ENCODE results near the gene RALGAPA2. TPM values are rescaled to one million over a fixed set of nuclear protein-coding genes. Genes with fewer than 3 reads are reported as not detected.

RALGAPA2 gene
- total RNA-seq, 4 donors from 2014 or later, result 20.1 to 27.7 (median 23.0) TPM

- WGBS, result 24% methylated on average over 9 of the region's 19 CpGs
- Histone ChIP-seq H3K27ac (replicated peaks in 1 of 4) (no peak overlapping the region), H3K4me3 (peak overlapping the region in 3 of 4 donors; percentile 19 to 29 (median 25)), H3K27me3 (no peaks in the 10 kb centered on the region), H3K36me3 (peaks cover 0 to 16% (median 8%) of the 10 kb centered on the region in 4 donors), H3K9me3 (no peaks in the 10 kb centered on the region), H3K4me1 (peaks cover 22 to 34% (median 29%) of the 10 kb centered on the region in 4 donors)
- intact Hi-C loops (cut with DNase I), result no loop called here
- no peak for DNase-seq (ENCODE audit: extremely low spot score)
- TF ChIP-seq, protein P1, sequence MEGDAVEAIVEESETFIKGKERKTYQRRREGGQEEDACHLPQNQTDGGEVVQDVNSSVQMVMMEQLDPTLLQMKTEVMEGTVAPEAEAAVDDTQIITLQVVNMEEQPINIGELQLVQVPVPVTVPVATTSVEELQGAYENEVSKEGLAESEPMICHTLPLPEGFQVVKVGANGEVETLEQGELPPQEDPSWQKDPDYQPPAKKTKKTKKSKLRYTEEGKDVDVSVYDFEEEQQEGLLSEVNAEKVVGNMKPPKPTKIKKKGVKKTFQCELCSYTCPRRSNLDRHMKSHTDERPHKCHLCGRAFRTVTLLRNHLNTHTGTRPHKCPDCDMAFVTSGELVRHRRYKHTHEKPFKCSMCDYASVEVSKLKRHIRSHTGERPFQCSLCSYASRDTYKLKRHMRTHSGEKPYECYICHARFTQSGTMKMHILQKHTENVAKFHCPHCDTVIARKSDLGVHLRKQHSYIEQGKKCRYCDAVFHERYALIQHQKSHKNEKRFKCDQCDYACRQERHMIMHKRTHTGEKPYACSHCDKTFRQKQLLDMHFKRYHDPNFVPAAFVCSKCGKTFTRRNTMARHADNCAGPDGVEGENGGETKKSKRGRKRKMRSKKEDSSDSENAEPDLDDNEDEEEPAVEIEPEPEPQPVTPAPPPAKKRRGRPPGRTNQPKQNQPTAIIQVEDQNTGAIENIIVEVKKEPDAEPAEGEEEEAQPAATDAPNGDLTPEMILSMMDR (IDR thresholded peaks at IDR 0.05), result no peak
- TF ChIP-seq POLR2A (IDR thresholded peaks at IDR 0.05; ENCODE audit: low read depth) (no peak), EP300 (IDR thresholded peaks at IDR 0.05) (no peak), POLR2AphosphoS5 (IDR thresholded peaks at IDR 0.05) (no peak)
These were observed 260.2 kb downstream of the RALGAPA2 start for GRCh38 chr20:20452254-20452676.

GRCh38 chr20:20450521-20450920 is 261.9 kb downstream of the RALGAPA2 start:
- H3K4me3 ChIP-seq, result no peak overlapping the region
- intact Hi-C loops (cut with DNase I), result no loop called here
- H3K36me3 ChIP-seq, result peaks cover 0 to 14% (median 5%) of the 10 kb centered on the region in 4 donors
- no peaks in the 10 kb centered on the region for H3K27me3 ChIP-seq
- DNase-seq (ENCODE audit: extremely low spot score), result no peak
- no peaks in the 10 kb centered on the region for H3K9me3 ChIP-seq
- 20% methylated on average over 2 of the region's 5 CpGs for WGBS
- no peak for TF ChIP-seq POLR2AphosphoS5 (IDR thresholded peaks at IDR 0.05)
- no peak for TF ChIP-seq POLR2A (IDR thresholded peaks at IDR 0.05; ENCODE audit: low read depth)
- no peak for TF ChIP-seq EP300 (IDR thresholded peaks at IDR 0.05)
- TF ChIP-seq, protein P1 (IDR thresholded peaks at IDR 0.05), result no peak
- no peak overlapping the region for H3K27ac ChIP-seq (replicated peaks in 1 of 4)
- H3K4me1 ChIP-seq, result peaks cover 22 to 31% (median 25%) of the 10 kb centered on the region in 4 donors

- DNase-seq (ENCODE audit: extremely low spot score), result no peak
- 99% methylated on average over 6 of the region's 6 CpGs for WGBS
- intact Hi-C loops (cut with DNase I), result no loop called here
- no peak overlapping the region for H3K4me3 ChIP-seq
- H3K4me1 ChIP-seq, result peaks cover 22 to 31% (median 25%) of the 10 kb centered on the region in 4 donors
- no peaks in the 10 kb centered on the region for H3K9me3 ChIP-seq
- H3K36me3 ChIP-seq, result peaks cover 0 to 6% (median 0%) of the 10 kb centered on the region in 4 donors
- H3K27me3 ChIP-seq, result no peaks in the 10 kb centered on the region
- no peak for TF ChIP-seq POLR2A (IDR thresholded peaks at IDR 0.05; ENCODE audit: low read depth)
- TF ChIP-seq EP300 (IDR thresholded peaks at IDR 0.05), result no peak
- TF ChIP-seq POLR2AphosphoS5 (IDR thresholded peaks at IDR 0.05), result no peak
- TF ChIP-seq, protein P1 (IDR thresholded peaks at IDR 0.05), result no peak
- H3K27ac ChIP-seq (replicated peaks in 1 of 4), result no peak overlapping the region
These were observed 263.6 kb downstream of the RALGAPA2 start for GRCh38 chr20:20448881-20449280.

DNA sequence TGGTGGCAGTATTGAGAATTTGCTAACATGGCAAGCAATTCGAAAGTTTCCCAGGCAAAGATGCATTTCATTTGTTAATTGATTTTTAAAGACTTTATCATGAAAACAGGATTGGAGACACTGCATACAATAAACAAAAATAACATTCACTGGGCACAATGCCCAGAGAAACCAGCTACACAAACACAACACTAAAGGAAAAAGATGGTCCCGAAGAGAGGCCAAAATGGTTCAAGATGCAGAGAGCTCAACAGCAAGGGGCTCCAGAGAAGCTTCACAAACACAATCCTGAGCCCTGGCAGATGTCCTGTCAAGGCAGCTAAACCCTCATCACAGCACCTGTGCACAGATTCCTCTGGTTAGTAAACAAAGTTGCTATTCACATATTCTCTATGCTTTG is 265.2 kb downstream of the RALGAPA2 start:
- intact Hi-C loops (cut with DNase I), result no loop called here
- H3K27me3 ChIP-seq, result no peaks in the 10 kb centered on the region
- H3K27ac ChIP-seq (replicated peaks in 1 of 4), result no peak overlapping the region
- WGBS, result 89% methylated on average over 2 of the region's 2 CpGs
- H3K4me1 ChIP-seq, result peaks cover 9 to 19% (median 17%) of the 10 kb centered on the region in 4 donors
- H3K4me3 ChIP-seq, result no peak overlapping the region
- no peak for TF ChIP-seq POLR2AphosphoS5 (IDR thresholded peaks at IDR 0.05)
- TF ChIP-seq POLR2A (IDR thresholded peaks at IDR 0.05; ENCODE audit: low read depth), result no peak
- no peak for TF ChIP-seq EP300 (IDR thresholded peaks at IDR 0.05)
- TF ChIP-seq, protein P1 (IDR thresholded peaks at IDR 0.05), result no peak
- no peak for DNase-seq (ENCODE audit: extremely low spot score)
- H3K36me3 ChIP-seq, result no peaks in the 10 kb centered on the region
- H3K9me3 ChIP-seq, result no peaks in the 10 kb centered on the region

Data from esophagus muscularis mucosa (tissue), 4 donors.